ENCODE results near the gene CCDC14. TPM values are rescaled to one million over a fixed set of nuclear protein-coding genes. Genes with fewer than 3 reads are reported as not detected.

Gene CCDC14
- total RNA-seq, 1 experiment from 2014 or later: 23.8 TPM

DNA sequence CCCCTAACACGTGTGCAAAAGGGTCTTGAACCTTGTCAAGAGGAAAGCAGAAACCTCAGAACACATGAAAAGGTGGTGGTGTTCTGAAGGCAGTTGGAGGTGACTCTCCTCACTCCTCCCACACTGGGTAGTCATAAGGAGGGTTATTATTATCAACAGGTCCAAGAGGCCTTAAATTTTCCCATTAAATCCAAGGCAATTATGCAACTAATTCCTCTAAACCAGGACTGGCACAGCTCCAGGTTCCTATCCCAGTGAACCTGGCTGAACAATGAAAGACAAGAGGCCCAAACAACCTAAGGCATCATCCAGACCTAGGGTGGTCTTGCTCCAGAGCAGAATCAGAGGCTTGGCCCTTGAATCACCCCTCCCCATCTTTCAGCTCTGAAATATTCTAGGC, 91.9 kb downstream of the CCDC14 start:
- Mint-ChIP-seq H3K27me3 (ENCODE audit: insufficient read depth, unreplicated experiment) (peaks cover 12% of the 10 kb centered on the region), H3K4me1 (ENCODE audit: insufficient read depth, unreplicated experiment) (peaks cover 5% of the 10 kb centered on the region), H3K36me3 (ENCODE audit: insufficient read depth, unreplicated experiment) (no peaks in the 10 kb centered on the region), H3K9me3 (ENCODE audit: unreplicated experiment) (peaks cover 7% of the 10 kb centered on the region), H3K4me3 (ENCODE audit: unreplicated experiment) (no peak overlapping the region), H3K27ac (ENCODE audit: low read depth, unreplicated experiment) (no peak overlapping the region)
- ChIA-PET POLR2A (no interaction called here), CTCF (interaction anchor here (0.6 kb wide), 1 partner anchor 164 kb away, joined by 3 read pairs; the partner anchor contains the start of gene KALRN)
- intact Hi-C loops (cut with micrococcal nuclease): no loop called here
- peak; percentile 43 for DNase-seq (ENCODE audit: unreplicated experiment)
- no peak for TF ChIP-seq CTCF (IDR thresholded peaks at IDR 0.05; ENCODE audit: unreplicated experiment)
- BruUV-seq (replicated peaks): no TSS peak

- Mint-ChIP-seq H3K27me3 (ENCODE audit: insufficient read depth, unreplicated experiment) (no peaks in the 10 kb centered on the region), H3K27ac (ENCODE audit: low read depth, unreplicated experiment) (no peak overlapping the region), H3K9me3 (ENCODE audit: unreplicated experiment) (no peaks in the 10 kb centered on the region), H3K4me3 (ENCODE audit: unreplicated experiment) (no peak overlapping the region), H3K4me1 (ENCODE audit: insufficient read depth, unreplicated experiment) (no peaks in the 10 kb centered on the region), H3K36me3 (ENCODE audit: insufficient read depth, unreplicated experiment) (no peaks in the 10 kb centered on the region)
- POLR2A ChIA-PET: interaction anchor here (0.9 kb wide), 1 partner anchor 15 kb away, joined by 4 read pairs; no protein-coding TSS in a partner anchor
- BruUV-seq (replicated peaks): no TSS peak
- no peak for TF ChIP-seq CTCF (IDR thresholded peaks at IDR 0.05; ENCODE audit: unreplicated experiment)
- DNase-seq (ENCODE audit: unreplicated experiment): no peak
- intact Hi-C loops (cut with micrococcal nuclease): no loop called here
- CTCF ChIA-PET: interaction anchor here (0.6 kb wide), 2 partner anchors 589 to 1396 kb away, joined by 3 read pairs; no protein-coding TSS in a partner anchor
Observed at GRCh38 chr3:123864706-123865105, 96.3 kb downstream of the CCDC14 start.

Other genes starting within 250 kb of the CCDC14 start
- gene MYLK, start 76.9 kb downstream of the CCDC14 start, total RNA-seq (2022): 1.3 and 2.3 TPM in 2 replicates
- gene ROPN1, start 30.9 kb upstream of the CCDC14 start, total RNA-seq (2022): not detected in 2 replicates
- 0.05 TPM in 1 of 2 replicates, not detected in the other for gene KALRN, start 72.1 kb upstream of the CCDC14 start, total RNA-seq (2022)